Tibial nerve (tissue), 4 donors: ENCODE measurements around the gene MRGPRX3.

Experiments
- EP300 ChIP-seq, 2 donors: sonication (generic); formaldehyde crosslinking; IDR thresholded peaks; one replicate each; pipeline ENCODE4 v1.6.1; 2017; ENCODE audit warnings: antibody characterized with exemption in 2 of 2, mild to moderate bottlenecking in 1 of 2
- POLR2A ChIP-seq, 2 donors: fragments of 450-650 bp; IDR thresholded peaks; one replicate each; pipeline ENCODE4 v1.6.1; 2017; ENCODE audit warnings: antibody characterized with exemption in 2 of 2, mild to moderate bottlenecking in 2 of 2, moderate library complexity in 2 of 2
- TF ChIP-seq, protein P1 (sequence below), 5 experiments: fragments of 200-600 bp in 3 of 5; fragments of 450-650 bp in 2 of 5; sonication (generic) in 3 of 5; IDR thresholded peaks; one replicate each; pipeline ENCODE4 v1.5.1; 2016 to 2019; ENCODE audit warnings: antibody characterized with exemption in 5 of 5, mild to moderate bottlenecking in 3 of 5, moderate library complexity in 2 of 5

DNA sequence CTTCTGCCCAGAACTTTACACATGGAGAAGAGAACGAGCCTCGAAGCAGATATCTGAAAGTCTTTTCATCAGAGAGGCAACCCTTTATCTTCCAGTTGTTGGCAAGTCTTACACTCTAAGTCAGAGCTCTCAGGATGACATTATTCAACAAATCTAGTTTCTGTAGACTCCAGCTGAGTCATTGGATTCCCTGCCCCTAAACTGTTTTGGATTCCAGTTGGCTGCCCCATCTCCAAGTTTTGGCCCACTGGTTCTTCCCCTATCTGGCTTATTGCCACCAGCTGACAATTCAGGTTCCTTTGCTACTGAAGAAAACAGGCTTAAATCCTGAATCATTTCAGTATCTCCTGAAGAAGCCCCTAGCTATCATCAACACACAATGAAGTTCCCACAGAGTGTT is 40.6 kb upstream of the MRGPRX3 start:
- TF ChIP-seq, protein P1, sequence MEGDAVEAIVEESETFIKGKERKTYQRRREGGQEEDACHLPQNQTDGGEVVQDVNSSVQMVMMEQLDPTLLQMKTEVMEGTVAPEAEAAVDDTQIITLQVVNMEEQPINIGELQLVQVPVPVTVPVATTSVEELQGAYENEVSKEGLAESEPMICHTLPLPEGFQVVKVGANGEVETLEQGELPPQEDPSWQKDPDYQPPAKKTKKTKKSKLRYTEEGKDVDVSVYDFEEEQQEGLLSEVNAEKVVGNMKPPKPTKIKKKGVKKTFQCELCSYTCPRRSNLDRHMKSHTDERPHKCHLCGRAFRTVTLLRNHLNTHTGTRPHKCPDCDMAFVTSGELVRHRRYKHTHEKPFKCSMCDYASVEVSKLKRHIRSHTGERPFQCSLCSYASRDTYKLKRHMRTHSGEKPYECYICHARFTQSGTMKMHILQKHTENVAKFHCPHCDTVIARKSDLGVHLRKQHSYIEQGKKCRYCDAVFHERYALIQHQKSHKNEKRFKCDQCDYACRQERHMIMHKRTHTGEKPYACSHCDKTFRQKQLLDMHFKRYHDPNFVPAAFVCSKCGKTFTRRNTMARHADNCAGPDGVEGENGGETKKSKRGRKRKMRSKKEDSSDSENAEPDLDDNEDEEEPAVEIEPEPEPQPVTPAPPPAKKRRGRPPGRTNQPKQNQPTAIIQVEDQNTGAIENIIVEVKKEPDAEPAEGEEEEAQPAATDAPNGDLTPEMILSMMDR (IDR thresholded peaks at IDR 0.05) = no peak
- TF ChIP-seq POLR2A (IDR thresholded peaks at IDR 0.05) = no peak
- TF ChIP-seq EP300 (IDR thresholded peaks at IDR 0.05) = no peak
